ENCODE results near the gene PGA4.
"Not testable (repeated sequence)": the region's sequence is repeated elsewhere in the genome, so short reads cannot be mapped to it uniquely, and the experiment has no call there.

The PGA4 gene

DNA sequence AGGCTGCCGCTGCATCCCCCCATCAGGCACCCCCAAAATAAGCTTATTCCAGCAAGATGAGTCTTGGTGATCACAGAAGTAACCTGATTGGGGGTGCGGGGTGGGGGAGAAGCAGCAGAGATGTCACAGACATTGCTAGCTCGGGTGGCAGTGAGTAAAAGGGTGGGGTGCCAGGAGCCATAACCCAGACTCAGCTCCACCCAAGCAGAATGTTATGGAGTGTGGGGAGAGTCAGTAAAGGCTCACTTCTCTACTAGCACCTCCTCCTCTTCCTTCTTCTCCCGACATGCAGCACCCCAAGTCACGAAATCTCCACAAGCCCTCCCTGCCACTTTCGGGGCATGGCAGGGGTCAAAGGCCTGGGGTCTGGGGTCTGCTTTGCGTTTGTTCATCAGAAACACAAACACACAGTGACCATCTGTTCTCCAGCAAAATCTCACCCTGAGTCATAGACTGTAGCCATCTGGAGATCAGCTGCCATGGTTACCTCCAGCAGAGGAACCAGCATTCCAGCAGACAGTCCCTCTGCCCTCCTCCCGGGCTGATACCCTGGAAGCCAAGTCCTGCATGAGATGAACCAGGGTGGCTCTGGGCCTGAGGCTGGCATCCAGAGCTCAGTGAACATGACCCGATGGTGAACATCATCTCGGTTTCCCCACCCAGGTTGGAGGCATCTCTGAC lies 4.5 kb downstream of the PGA4 start:
- H3K36me3 ChIP-seq (ENCODE audit: control insufficient read depth in 1 of 2, insufficient read depth in 2 of 2, low read length in 2 of 2); H3K4me3 ChIP-seq (ENCODE audit: low read depth in 1 of 2, low read length in 2 of 2); H3K27ac ChIP-seq (ENCODE audit: low read depth, low read length): not testable (repeated sequence)

GRCh38 chr11:61229458-61229857 lies 7.3 kb downstream of the PGA4 start:
- H3K4me3 ChIP-seq (ENCODE audit: low read depth in 1 of 2, low read length in 2 of 2); H3K4me1 ChIP-seq (ENCODE audit: control insufficient read depth in 1 of 2, insufficient read depth in 2 of 2, low read length in 2 of 2); H3K27ac ChIP-seq (ENCODE audit: low read depth, low read length); H3K36me3 ChIP-seq (ENCODE audit: control insufficient read depth in 1 of 2, insufficient read depth in 2 of 2, low read length in 2 of 2); H3K9ac ChIP-seq (ENCODE audit: low read depth in 1 of 2, low read length in 2 of 2); H3K9me3 ChIP-seq (ENCODE audit: control insufficient read depth in 1 of 2, low read length in 2 of 2); H3K27me3 ChIP-seq (ENCODE audit: control insufficient read depth in 1 of 2, insufficient read depth in 2 of 2, low read length in 2 of 2): not testable (repeated sequence)

More for the DNA sequence above, 4.5 kb downstream of the PGA4 start:
- H3K27me3 ChIP-seq (ENCODE audit: control insufficient read depth in 1 of 2, insufficient read depth in 2 of 2, low read length in 2 of 2); H3K4me1 ChIP-seq (ENCODE audit: control insufficient read depth in 1 of 2, insufficient read depth in 2 of 2, low read length in 2 of 2); H3K9me3 ChIP-seq (ENCODE audit: control insufficient read depth in 1 of 2, low read length in 2 of 2); H3K9ac ChIP-seq (ENCODE audit: low read depth in 1 of 2, low read length in 2 of 2): not testable (repeated sequence)

GRCh38 chr11:61231033-61231432 lies 8.9 kb downstream of the PGA4 start:
- H3K27ac ChIP-seq (ENCODE audit: low read depth, low read length); H3K27me3 ChIP-seq (ENCODE audit: control insufficient read depth in 1 of 2, insufficient read depth in 2 of 2, low read length in 2 of 2); H3K4me1 ChIP-seq (ENCODE audit: control insufficient read depth in 1 of 2, insufficient read depth in 2 of 2, low read length in 2 of 2); H3K9me3 ChIP-seq (ENCODE audit: control insufficient read depth in 1 of 2, low read length in 2 of 2); H3K4me3 ChIP-seq (ENCODE audit: low read depth in 1 of 2, low read length in 2 of 2); H3K9ac ChIP-seq (ENCODE audit: low read depth in 1 of 2, low read length in 2 of 2); H3K36me3 ChIP-seq (ENCODE audit: control insufficient read depth in 1 of 2, insufficient read depth in 2 of 2, low read length in 2 of 2): not testable (repeated sequence)

DNA sequence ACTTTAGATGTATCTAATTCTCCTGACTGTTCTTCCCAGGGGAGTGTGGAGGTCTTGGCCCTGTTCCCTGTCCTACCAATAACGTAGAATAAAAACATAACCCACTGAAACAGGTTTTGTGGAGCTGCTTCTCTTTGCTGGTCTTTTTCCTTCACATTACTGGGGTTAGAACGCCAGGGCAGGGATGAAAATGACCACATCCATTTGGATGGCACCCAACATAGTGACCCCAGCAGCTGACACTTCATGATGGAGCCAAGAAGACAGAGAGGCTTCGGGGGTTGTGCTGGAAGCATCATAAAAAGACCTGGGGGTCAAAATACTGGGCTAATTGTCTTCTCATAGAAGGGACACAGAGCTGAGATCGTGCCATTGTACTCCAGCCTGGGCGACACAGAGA lies 9.4 kb downstream of the PGA4 start:
- not testable (repeated sequence) for H3K9me3 ChIP-seq (ENCODE audit: control insufficient read depth in 1 of 2, low read length in 2 of 2); H3K4me3 ChIP-seq (ENCODE audit: low read depth in 1 of 2, low read length in 2 of 2); H3K9ac ChIP-seq (ENCODE audit: low read depth in 1 of 2, low read length in 2 of 2); H3K36me3 ChIP-seq (ENCODE audit: control insufficient read depth in 1 of 2, insufficient read depth in 2 of 2, low read length in 2 of 2); H3K27me3 ChIP-seq (ENCODE audit: control insufficient read depth in 1 of 2, insufficient read depth in 2 of 2, low read length in 2 of 2); H3K4me1 ChIP-seq (ENCODE audit: control insufficient read depth in 1 of 2, insufficient read depth in 2 of 2, low read length in 2 of 2); H3K27ac ChIP-seq (ENCODE audit: low read depth, low read length)

- H3K27me3 ChIP-seq (ENCODE audit: control insufficient read depth in 1 of 2, insufficient read depth in 2 of 2, low read length in 2 of 2); H3K36me3 ChIP-seq (ENCODE audit: control insufficient read depth in 1 of 2, insufficient read depth in 2 of 2, low read length in 2 of 2): not testable (repeated sequence)
These were observed 10.5 kb downstream of the PGA4 start for GRCh38 chr11:61232548-61233145.

GRCh38 chr11:61237130-61237529 lies 15.0 kb downstream of the PGA4 start:
- not testable (repeated sequence) for H3K9ac ChIP-seq (ENCODE audit: low read depth in 1 of 2, low read length in 2 of 2); H3K27me3 ChIP-seq (ENCODE audit: control insufficient read depth in 1 of 2, insufficient read depth in 2 of 2, low read length in 2 of 2); H3K4me3 ChIP-seq (ENCODE audit: low read depth in 1 of 2, low read length in 2 of 2); H3K36me3 ChIP-seq (ENCODE audit: control insufficient read depth in 1 of 2, insufficient read depth in 2 of 2, low read length in 2 of 2); H3K9me3 ChIP-seq (ENCODE audit: control insufficient read depth in 1 of 2, low read length in 2 of 2); H3K4me1 ChIP-seq (ENCODE audit: control insufficient read depth in 1 of 2, insufficient read depth in 2 of 2, low read length in 2 of 2); H3K27ac ChIP-seq (ENCODE audit: low read depth, low read length)

More at GRCh38 chr11:61232548-61233145, 10.5 kb downstream of the PGA4 start:
- H3K9ac ChIP-seq (ENCODE audit: low read depth in 1 of 2, low read length in 2 of 2); H3K4me3 ChIP-seq (ENCODE audit: low read depth in 1 of 2, low read length in 2 of 2); H3K27ac ChIP-seq (ENCODE audit: low read depth, low read length); H3K9me3 ChIP-seq (ENCODE audit: control insufficient read depth in 1 of 2, low read length in 2 of 2); H3K4me1 ChIP-seq (ENCODE audit: control insufficient read depth in 1 of 2, insufficient read depth in 2 of 2, low read length in 2 of 2): not testable (repeated sequence)

- H3K4me3 ChIP-seq (ENCODE audit: low read depth in 1 of 2, low read length in 2 of 2); H3K4me1 ChIP-seq (ENCODE audit: control insufficient read depth in 1 of 2, insufficient read depth in 2 of 2, low read length in 2 of 2); H3K27me3 ChIP-seq (ENCODE audit: control insufficient read depth in 1 of 2, insufficient read depth in 2 of 2, low read length in 2 of 2); H3K27ac ChIP-seq (ENCODE audit: low read depth, low read length); H3K36me3 ChIP-seq (ENCODE audit: control insufficient read depth in 1 of 2, insufficient read depth in 2 of 2, low read length in 2 of 2); H3K9ac ChIP-seq (ENCODE audit: low read depth in 1 of 2, low read length in 2 of 2); H3K9me3 ChIP-seq (ENCODE audit: control insufficient read depth in 1 of 2, low read length in 2 of 2): not testable (repeated sequence)
These were observed 18.1 kb downstream of the PGA4 start for GRCh38 chr11:61240288-61240687.

GRCh38 chr11:61240875-61241274 lies 18.7 kb downstream of the PGA4 start, which contains the start of gene PGA5:
Gene PGA5, plus strand, starts transcription at chr11:61241175. Its CDS starts 52 bp downstream, at chr11:61241227.
- H3K27me3 ChIP-seq (ENCODE audit: control insufficient read depth in 1 of 2, insufficient read depth in 2 of 2, low read length in 2 of 2); H3K4me3 ChIP-seq (ENCODE audit: low read depth in 1 of 2, low read length in 2 of 2); H3K36me3 ChIP-seq (ENCODE audit: control insufficient read depth in 1 of 2, insufficient read depth in 2 of 2, low read length in 2 of 2); H3K9me3 ChIP-seq (ENCODE audit: control insufficient read depth in 1 of 2, low read length in 2 of 2); H3K9ac ChIP-seq (ENCODE audit: low read depth in 1 of 2, low read length in 2 of 2); H3K4me1 ChIP-seq (ENCODE audit: control insufficient read depth in 1 of 2, insufficient read depth in 2 of 2, low read length in 2 of 2); H3K27ac ChIP-seq (ENCODE audit: low read depth, low read length): not testable (repeated sequence)

- not testable (repeated sequence) for H3K9me3 ChIP-seq (ENCODE audit: control insufficient read depth in 1 of 2, low read length in 2 of 2); H3K4me3 ChIP-seq (ENCODE audit: low read depth in 1 of 2, low read length in 2 of 2); H3K27me3 ChIP-seq (ENCODE audit: control insufficient read depth in 1 of 2, insufficient read depth in 2 of 2, low read length in 2 of 2); H3K27ac ChIP-seq (ENCODE audit: low read depth, low read length); H3K9ac ChIP-seq (ENCODE audit: low read depth in 1 of 2, low read length in 2 of 2); H3K4me1 ChIP-seq (ENCODE audit: control insufficient read depth in 1 of 2, insufficient read depth in 2 of 2, low read length in 2 of 2); H3K36me3 ChIP-seq (ENCODE audit: control insufficient read depth in 1 of 2, insufficient read depth in 2 of 2, low read length in 2 of 2)
These were observed 19.4 kb downstream of the PGA4 start for GRCh38 chr11:61241526-61241925.

GRCh38 chr11:61245284-61245964 lies 23.3 kb downstream of the PGA4 start:
- H3K27me3 ChIP-seq (ENCODE audit: control insufficient read depth in 1 of 2, insufficient read depth in 2 of 2, low read length in 2 of 2); H3K4me3 ChIP-seq (ENCODE audit: low read depth in 1 of 2, low read length in 2 of 2); H3K27ac ChIP-seq (ENCODE audit: low read depth, low read length); H3K36me3 ChIP-seq (ENCODE audit: control insufficient read depth in 1 of 2, insufficient read depth in 2 of 2, low read length in 2 of 2); H3K9ac ChIP-seq (ENCODE audit: low read depth in 1 of 2, low read length in 2 of 2); H3K9me3 ChIP-seq (ENCODE audit: control insufficient read depth in 1 of 2, low read length in 2 of 2); H3K4me1 ChIP-seq (ENCODE audit: control insufficient read depth in 1 of 2, insufficient read depth in 2 of 2, low read length in 2 of 2): not testable (repeated sequence)

All from duodenal mucosa (tissue), 2 donors.